SU-DHL-6 (cell line): ENCODE results near the gene IQGAP1.

ENCODE experiments used
- H2AFZ ChIP-seq: fragments of 200-600 bp; sonication (generic); 2 replicates; pipeline ENCODE4 v1.6.1; 2014; ENCODE audit warnings: low read depth, mild to moderate bottlenecking, moderate library complexity, mixed read lengths, antibody characterized with exemption, low read length; ENCODE audit not compliant: severe bottlenecking
- H3F3A ChIP-seq: fragments of 200-600 bp; shearing (Covaris generic); 2 replicates; pipeline ENCODE4 v1.6.0; 2016; ENCODE audit warnings: antibody characterized with exemption, mild to moderate bottlenecking; ENCODE audit not compliant: insufficient read depth
- H3K27ac ChIP-seq: fragments of 200-600 bp; sonication (generic); 2 replicates; pipeline ENCODE4 v1.5.1; 2016; ENCODE audit warnings: low read depth, mild to moderate bottlenecking, low read length, moderate library complexity, mixed read lengths
- H3K27me3 ChIP-seq: fragments of 200-600 bp; sonication (generic), shearing (Covaris generic); 2 replicates; pipeline ENCODE4 v1.6.0; 2014; ENCODE audit warnings: mild to moderate bottlenecking, low read length
- H3K36me3 ChIP-seq: fragments of 200-600 bp; sonication (generic); 2 replicates; pipeline ENCODE4 v1.6.1; 2014; ENCODE audit warnings: mild to moderate bottlenecking, low read length, mixed read lengths
- H3K4me2 ChIP-seq: fragments of 300-600, 200-600 bp; shearing (Covaris generic), sonication (generic); 2 replicates; pipeline ENCODE4 v1.6.0; 2014; ENCODE audit warnings: low read length, low read depth, mild to moderate bottlenecking; ENCODE audit not compliant: poor library complexity, severe bottlenecking
- H3K4me3 ChIP-seq: fragments of 200-600 bp; sonication (generic); 2 replicates; pipeline ENCODE4 v1.5.1; 2014; ENCODE audit warnings: antibody characterized with exemption, low read length, mild to moderate bottlenecking, mixed read lengths; ENCODE audit not compliant: insufficient read depth, poor library complexity, severe bottlenecking
- H3K79me2 ChIP-seq: fragments of 200-600 bp; sonication (generic); 2 replicates; pipeline ENCODE4 v1.6.1; 2014; ENCODE audit warnings: mild to moderate bottlenecking, low read length, moderate library complexity; ENCODE audit not compliant: insufficient read depth
- H3K9ac ChIP-seq: fragments of 200-600 bp; sonication (generic); 2 replicates; pipeline ENCODE4 v1.7.0; 2014; ENCODE audit warnings: mild to moderate bottlenecking, low read length
- H3K9me2 ChIP-seq: fragments of 200-600 bp; sonication (generic); replicated peaks from 2 replicates; pipeline ENCODE4 v1.6.1; 2014; ENCODE audit warnings: low read length; ENCODE audit not compliant: insufficient read depth
- H3K9me3 ChIP-seq: fragments of 200-600 bp; sonication (generic); 2 replicates; pipeline ENCODE4 v1.6.1; 2014; ENCODE audit warnings: low read length, mixed read lengths; ENCODE audit not compliant: insufficient read depth
- H4K20me1 ChIP-seq: fragments of 200-600 bp; sonication (generic); 2 replicates; pipeline ENCODE4 v1.6.1; 2014; ENCODE audit warnings: low read depth, mild to moderate bottlenecking, antibody characterized with exemption, low read length, moderate library complexity, mixed read lengths
- EZH2phosphoT487 ChIP-seq: fragments of 200-600 bp; sonication (generic), shearing (Covaris generic); conservative IDR thresholded peaks from 2 replicates; pipeline ENCODE4 v1.6.1; 2018; ENCODE audit warnings: mild to moderate bottlenecking, antibody characterized with exemption, low read length, moderate library complexity, mixed read lengths
- TF ChIP-seq, protein P1 (sequence below): fragments of 200-600 bp; sonication (generic); IDR thresholded peaks from one replicate; pipeline ENCODE4 v1.5.1; 2017; ENCODE audit warnings: antibody characterized with exemption, mild to moderate bottlenecking, low read length, moderate library complexity; ENCODE audit not compliant: insufficient read depth, poor library complexity, severe bottlenecking

Gene IQGAP1

DNA sequence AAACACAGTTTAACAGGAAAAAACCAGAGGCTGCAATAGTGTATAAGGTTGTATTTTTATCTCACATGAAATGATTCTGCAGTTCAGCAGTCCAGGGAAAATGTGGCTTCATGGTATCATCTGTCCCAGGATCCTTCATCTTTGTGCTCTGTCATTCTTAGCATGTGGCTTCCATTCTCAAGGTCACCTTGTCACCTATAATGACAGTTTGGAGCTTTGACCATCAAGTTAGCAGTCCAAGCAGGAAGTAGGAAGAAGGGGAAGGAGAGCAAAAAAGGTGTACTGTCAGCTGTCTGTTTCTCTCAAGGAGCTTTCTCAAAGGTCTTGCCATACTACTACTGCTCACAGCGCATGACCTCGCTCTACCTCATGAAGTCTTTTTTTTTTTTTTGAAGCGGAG is 83.1 kb downstream of the IQGAP1 start:
- Histone ChIP-seq H3F3A (no peaks in the 10 kb centered on the region), H3K9ac (no peak overlapping the region), H3K27ac (no peak overlapping the region), H3K4me3 (no peak overlapping the region), H3K36me3 (no peaks in the 10 kb centered on the region; the same call in 1 of the 2 replicates), H3K27me3 (no peaks in the 10 kb centered on the region), H2AFZ (no peak overlapping the region), H3K79me2 (no peaks in the 10 kb centered on the region), H4K20me1 (no peaks in the 10 kb centered on the region), H3K9me3 (no peaks in the 10 kb centered on the region), H3K4me2 (no peak overlapping the region), H3K9me2 (no peaks in the 10 kb centered on the region)
- no peak for TF ChIP-seq EZH2phosphoT487
- TF ChIP-seq, protein P1, sequence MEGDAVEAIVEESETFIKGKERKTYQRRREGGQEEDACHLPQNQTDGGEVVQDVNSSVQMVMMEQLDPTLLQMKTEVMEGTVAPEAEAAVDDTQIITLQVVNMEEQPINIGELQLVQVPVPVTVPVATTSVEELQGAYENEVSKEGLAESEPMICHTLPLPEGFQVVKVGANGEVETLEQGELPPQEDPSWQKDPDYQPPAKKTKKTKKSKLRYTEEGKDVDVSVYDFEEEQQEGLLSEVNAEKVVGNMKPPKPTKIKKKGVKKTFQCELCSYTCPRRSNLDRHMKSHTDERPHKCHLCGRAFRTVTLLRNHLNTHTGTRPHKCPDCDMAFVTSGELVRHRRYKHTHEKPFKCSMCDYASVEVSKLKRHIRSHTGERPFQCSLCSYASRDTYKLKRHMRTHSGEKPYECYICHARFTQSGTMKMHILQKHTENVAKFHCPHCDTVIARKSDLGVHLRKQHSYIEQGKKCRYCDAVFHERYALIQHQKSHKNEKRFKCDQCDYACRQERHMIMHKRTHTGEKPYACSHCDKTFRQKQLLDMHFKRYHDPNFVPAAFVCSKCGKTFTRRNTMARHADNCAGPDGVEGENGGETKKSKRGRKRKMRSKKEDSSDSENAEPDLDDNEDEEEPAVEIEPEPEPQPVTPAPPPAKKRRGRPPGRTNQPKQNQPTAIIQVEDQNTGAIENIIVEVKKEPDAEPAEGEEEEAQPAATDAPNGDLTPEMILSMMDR: no peak

DNA sequence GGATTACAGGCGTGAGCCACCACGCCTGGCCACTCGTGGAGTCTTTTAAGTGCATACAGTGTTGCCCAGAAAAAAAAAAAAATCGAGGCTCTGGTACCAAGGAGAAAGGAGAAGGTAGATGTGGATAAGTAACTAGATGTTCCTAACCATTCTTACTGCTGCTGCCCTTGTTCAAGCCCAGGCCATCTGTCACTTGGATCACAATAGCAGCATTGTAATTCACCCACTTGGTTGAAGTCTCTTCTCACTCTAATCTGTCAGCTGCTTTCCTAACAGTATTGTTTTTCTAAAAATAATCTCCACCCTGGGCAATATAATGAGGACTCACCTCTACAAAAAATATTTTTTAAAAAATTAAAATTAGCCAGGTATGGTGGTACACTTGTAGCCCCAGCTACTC is 83.7 kb downstream of the IQGAP1 start:
- Histone ChIP-seq H4K20me1 (no peaks in the 10 kb centered on the region), H2AFZ (no peak overlapping the region), H3K79me2 (no peaks in the 10 kb centered on the region), H3K27ac (no peak overlapping the region), H3K9ac (no peak overlapping the region), H3K36me3 (no peaks in the 10 kb centered on the region), H3F3A (no peaks in the 10 kb centered on the region), H3K4me3 (no peak overlapping the region), H3K27me3 (no peaks in the 10 kb centered on the region), H3K9me3 (no peaks in the 10 kb centered on the region), H3K4me2 (no peak overlapping the region), H3K9me2 (no peaks in the 10 kb centered on the region)
- TF ChIP-seq EZH2phosphoT487: no peak
- TF ChIP-seq, protein P1: no peak

DNA sequence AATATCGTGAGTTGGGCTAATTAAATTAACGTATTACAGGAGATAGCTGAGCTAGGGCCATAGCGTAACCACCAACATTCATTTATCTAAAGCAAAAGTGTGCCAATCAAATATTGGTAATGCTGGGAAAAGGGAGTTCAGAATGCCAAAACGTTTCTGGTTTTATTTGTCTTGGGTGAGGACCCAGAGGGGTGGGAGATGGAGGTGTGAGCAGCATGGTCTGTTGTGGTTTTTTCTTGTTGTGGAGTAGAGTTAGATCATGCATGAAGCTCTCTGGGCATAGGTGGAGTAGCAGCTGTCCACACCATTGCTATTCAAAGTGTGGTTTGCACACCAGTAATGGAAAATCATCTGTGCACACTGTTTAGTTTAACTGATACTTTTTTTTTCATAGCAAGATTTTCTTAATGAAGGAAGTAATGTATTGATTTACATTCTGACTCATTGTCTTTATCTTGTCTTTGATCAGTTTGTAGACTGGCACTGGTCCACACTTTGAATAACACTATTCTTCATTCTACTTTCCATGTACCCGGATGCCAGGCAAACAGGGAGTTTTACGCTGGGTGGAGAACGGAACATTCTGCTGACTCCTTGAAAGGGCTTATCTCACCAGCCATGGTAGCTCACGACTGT is 90.9 kb downstream of the IQGAP1 start:
- Histone ChIP-seq H3K27ac (no peak overlapping the region), H3K9ac (no peak overlapping the region), H3K4me2 (no peak overlapping the region), H3K27me3 (no peaks in the 10 kb centered on the region), H3K9me3 (no peaks in the 10 kb centered on the region), H3K4me3 (no peak overlapping the region), H2AFZ (no peak overlapping the region), H4K20me1 (no peaks in the 10 kb centered on the region), H3K9me2 (no peaks in the 10 kb centered on the region), H3K36me3 (peaks cover 9% of the 10 kb centered on the region), H3K79me2 (no peaks in the 10 kb centered on the region), H3F3A (no peaks in the 10 kb centered on the region)
- TF ChIP-seq EZH2phosphoT487: no peak
- TF ChIP-seq, protein P1: no peak
